Measurements from ENCODE around the gene CADM2. TPM values are rescaled to one million over a fixed set of nuclear protein-coding genes. Genes with fewer than 3 reads are reported as not detected.

Gene CADM2
- total RNA-seq, 1 experiment from 2014 or later = 1.3 TPM

DNA sequence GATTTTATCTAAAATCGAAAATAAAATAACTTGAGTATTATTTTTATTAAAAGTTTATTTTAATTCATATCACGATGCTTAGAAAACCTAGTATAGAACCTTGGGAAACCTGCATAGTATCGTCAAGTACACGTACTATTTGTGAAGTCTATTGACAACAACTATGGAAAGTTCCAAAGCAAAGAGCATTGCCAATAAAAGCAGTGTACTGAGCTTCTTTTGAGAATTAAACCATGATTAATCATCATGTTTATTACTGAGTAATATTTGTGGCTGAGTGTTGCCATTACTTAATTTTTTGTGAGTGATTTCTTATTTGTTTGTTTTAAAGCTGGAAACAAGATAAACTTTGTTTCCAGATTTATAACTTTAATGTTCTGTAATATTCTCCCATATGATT is 674.1 kb downstream of the CADM2 start:
- intact Hi-C loops (cut with micrococcal nuclease; ENCODE audit: unreplicated experiment) = no loop called here
- no peaks in the 10 kb centered on the region for H3K9me3 Mint-ChIP-seq (ENCODE audit: low read depth, unreplicated experiment)
- DNase-seq = no peak
- no peaks in the 10 kb centered on the region for H3K4me1 Mint-ChIP-seq (ENCODE audit: low read depth, unreplicated experiment)
- H3K4me3 Mint-ChIP-seq (ENCODE audit: low read depth, unreplicated experiment) = no peak overlapping the region
- H3K36me3 Mint-ChIP-seq (ENCODE audit: insufficient read depth, unreplicated experiment) = no peaks in the 10 kb centered on the region
- no peak overlapping the region for H3K27ac Mint-ChIP-seq (ENCODE audit: unreplicated experiment)
- no peaks in the 10 kb centered on the region for H3K27me3 Mint-ChIP-seq (ENCODE audit: unreplicated experiment)
- no TSS peak for BruUV-seq (replicated peaks)
- CTCF ChIA-PET = no interaction called here
- TF ChIP-seq, protein P1, sequence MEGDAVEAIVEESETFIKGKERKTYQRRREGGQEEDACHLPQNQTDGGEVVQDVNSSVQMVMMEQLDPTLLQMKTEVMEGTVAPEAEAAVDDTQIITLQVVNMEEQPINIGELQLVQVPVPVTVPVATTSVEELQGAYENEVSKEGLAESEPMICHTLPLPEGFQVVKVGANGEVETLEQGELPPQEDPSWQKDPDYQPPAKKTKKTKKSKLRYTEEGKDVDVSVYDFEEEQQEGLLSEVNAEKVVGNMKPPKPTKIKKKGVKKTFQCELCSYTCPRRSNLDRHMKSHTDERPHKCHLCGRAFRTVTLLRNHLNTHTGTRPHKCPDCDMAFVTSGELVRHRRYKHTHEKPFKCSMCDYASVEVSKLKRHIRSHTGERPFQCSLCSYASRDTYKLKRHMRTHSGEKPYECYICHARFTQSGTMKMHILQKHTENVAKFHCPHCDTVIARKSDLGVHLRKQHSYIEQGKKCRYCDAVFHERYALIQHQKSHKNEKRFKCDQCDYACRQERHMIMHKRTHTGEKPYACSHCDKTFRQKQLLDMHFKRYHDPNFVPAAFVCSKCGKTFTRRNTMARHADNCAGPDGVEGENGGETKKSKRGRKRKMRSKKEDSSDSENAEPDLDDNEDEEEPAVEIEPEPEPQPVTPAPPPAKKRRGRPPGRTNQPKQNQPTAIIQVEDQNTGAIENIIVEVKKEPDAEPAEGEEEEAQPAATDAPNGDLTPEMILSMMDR (IDR thresholded peaks at IDR 0.05; ENCODE audit: unreplicated experiment) = no peak

DNA sequence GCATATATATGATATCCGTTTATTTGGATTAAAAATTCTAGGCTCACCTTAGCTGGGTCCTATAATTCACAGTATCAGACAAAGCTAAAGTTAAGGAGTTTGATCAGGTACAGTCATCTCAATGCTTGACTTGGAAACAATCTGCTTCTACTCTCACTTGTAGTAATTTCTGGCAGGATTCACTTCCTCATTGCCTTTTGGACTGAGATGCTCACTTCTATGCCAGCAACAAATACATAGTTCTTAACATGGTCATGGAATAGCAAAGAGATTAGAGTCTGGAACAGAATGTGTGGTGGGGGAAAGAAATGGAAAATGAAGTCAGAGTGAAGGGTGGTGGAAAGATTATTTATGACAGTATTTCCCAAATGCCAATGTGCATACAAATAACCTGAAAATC is 693.6 kb downstream of the CADM2 start:
- CTCF ChIA-PET = no interaction called here
- no peak for DNase-seq

DNA sequence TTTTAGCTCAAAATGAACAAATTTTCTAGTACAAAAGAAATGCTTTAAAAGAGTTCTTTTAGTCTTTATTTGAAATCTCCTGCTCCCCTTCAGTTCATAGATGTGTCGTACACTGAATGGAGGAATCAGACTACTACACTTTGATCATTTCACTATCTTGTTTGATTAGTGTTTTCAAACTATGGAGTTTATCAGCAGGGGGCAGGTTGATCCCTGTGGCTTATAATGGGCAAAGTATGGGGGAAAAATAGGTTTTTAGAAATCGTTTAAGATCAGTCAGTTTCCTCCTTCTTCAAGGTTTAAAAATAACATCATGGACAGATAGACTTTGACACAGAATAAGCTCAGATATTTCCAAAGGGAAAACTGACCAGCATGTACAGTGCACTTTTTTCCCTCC is 701.7 kb downstream of the CADM2 start:
- CTCF ChIA-PET = interaction anchor here (1.1 kb wide), 1 partner anchor 26 kb away, joined by 3 read pairs; no protein-coding TSS in a partner anchor
- DNase-seq = no peak
- intact Hi-C loops (cut with micrococcal nuclease; ENCODE audit: unreplicated experiment) = no loop called here
- Mint-ChIP-seq H3K27me3 (ENCODE audit: unreplicated experiment) (no peaks in the 10 kb centered on the region), H3K4me1 (ENCODE audit: low read depth, unreplicated experiment) (no peaks in the 10 kb centered on the region), H3K36me3 (ENCODE audit: insufficient read depth, unreplicated experiment) (no peaks in the 10 kb centered on the region), H3K9me3 (ENCODE audit: low read depth, unreplicated experiment) (no peaks in the 10 kb centered on the region), H3K27ac (ENCODE audit: unreplicated experiment) (no peak overlapping the region), H3K4me3 (ENCODE audit: low read depth, unreplicated experiment) (no peak overlapping the region)
- no TSS peak for BruUV-seq (replicated peaks)
- TF ChIP-seq, protein P1 (IDR thresholded peaks at IDR 0.05; ENCODE audit: unreplicated experiment) = no peak

More for the DNA sequence above, 693.6 kb downstream of the CADM2 start:
- peaks cover 17% of the 10 kb centered on the region for H3K27me3 Mint-ChIP-seq (ENCODE audit: unreplicated experiment)
- no peak overlapping the region for H3K4me3 Mint-ChIP-seq (ENCODE audit: low read depth, unreplicated experiment)
- H3K9me3 Mint-ChIP-seq (ENCODE audit: low read depth, unreplicated experiment) = no peaks in the 10 kb centered on the region
- no peaks in the 10 kb centered on the region for H3K36me3 Mint-ChIP-seq (ENCODE audit: insufficient read depth, unreplicated experiment)
- TF ChIP-seq, protein P1 (IDR thresholded peaks at IDR 0.05; ENCODE audit: unreplicated experiment) = no peak
- no peaks in the 10 kb centered on the region for H3K4me1 Mint-ChIP-seq (ENCODE audit: low read depth, unreplicated experiment)
- BruUV-seq (replicated peaks) = no TSS peak
- no peak overlapping the region for H3K27ac Mint-ChIP-seq (ENCODE audit: unreplicated experiment)
- intact Hi-C loops (cut with micrococcal nuclease; ENCODE audit: unreplicated experiment) = no loop called here

DNA sequence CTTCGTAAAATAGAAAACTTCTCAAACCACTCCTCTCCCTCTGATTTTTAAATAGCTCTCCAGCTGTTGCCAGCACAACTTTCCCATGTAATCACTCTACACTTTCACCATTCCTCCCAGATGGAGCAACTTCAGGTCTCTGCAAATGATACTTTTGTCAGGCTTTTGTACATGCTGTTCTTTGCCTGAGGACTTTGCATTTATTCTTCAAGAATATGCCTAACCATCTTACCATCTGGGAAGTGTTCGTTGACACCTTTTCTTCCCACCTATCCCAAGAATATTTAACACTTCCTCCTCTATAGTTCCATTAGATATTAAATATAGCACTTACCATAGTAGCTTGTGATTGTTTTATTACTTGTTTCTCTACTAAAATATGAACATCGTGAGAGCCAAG is 703.7 kb downstream of the CADM2 start:
- Mint-ChIP-seq H3K9me3 (ENCODE audit: low read depth, unreplicated experiment) (no peaks in the 10 kb centered on the region), H3K27me3 (ENCODE audit: unreplicated experiment) (no peaks in the 10 kb centered on the region), H3K27ac (ENCODE audit: unreplicated experiment) (no peak overlapping the region), H3K4me1 (ENCODE audit: low read depth, unreplicated experiment) (no peaks in the 10 kb centered on the region), H3K4me3 (ENCODE audit: low read depth, unreplicated experiment) (no peak overlapping the region), H3K36me3 (ENCODE audit: insufficient read depth, unreplicated experiment) (no peaks in the 10 kb centered on the region)
- BruUV-seq (replicated peaks) = no TSS peak
- intact Hi-C loops (cut with micrococcal nuclease; ENCODE audit: unreplicated experiment) = no loop called here
- CTCF ChIA-PET = no interaction called here
- TF ChIP-seq, protein P1 (IDR thresholded peaks at IDR 0.05; ENCODE audit: unreplicated experiment) = no peak
- DNase-seq = no peak

All from Calu3 (cell line).